Heart left ventricle (tissue), 16 donors: ENCODE data around the gene KRT36. TPM values are rescaled to one million over a fixed set of nuclear protein-coding genes. Genes with fewer than 3 reads are reported as not detected.
A peak's percentile ranks its signal among the peaks of the same experiment; 100 is the strongest.

ENCODE experiments used
- ATAC-seq, 4 donors: fragments of 200-7000 bp; cut with Tn5 transposase; one replicate each; pipeline ENCODE4 v1.9.1; 2020 to 2022; ENCODE audit warnings: moderate library complexity in 4 of 4, mild to moderate bottlenecking in 3 of 4, moderate number of reproducible peaks in 1 of 4
- DNase-seq, 5 donors: peaks; one replicate each; pipeline ENCODE4 v3.0.0-alpha.2; 2020
- H3K27ac ChIP-seq, 12 donors: fragments of 200-600 bp; sonication (generic) in 4 of 12; one replicate each; pipeline versions ENCODE4 v1.5.0 to v1.8.0; 2016 to 2022; ENCODE audit warnings: mild to moderate bottlenecking in 2 of 12
- H3K27me3 ChIP-seq, 9 donors: fragments of 200-600 bp; sonication (generic) in 2 of 9; one replicate each; pipeline versions ENCODE4 v1.5.1 to v1.8.0; 2016 to 2022; ENCODE audit warnings: mild to moderate bottlenecking in 3 of 9
- H3K36me3 ChIP-seq, 9 donors: fragments of 200-600 bp; sonication (generic) in 2 of 9; one replicate each; pipeline versions ENCODE4 v1.5.0 to v1.8.0; 2018 to 2022; ENCODE audit warnings: mild to moderate bottlenecking in 2 of 9
- H3K4me1 ChIP-seq, 12 donors: fragments of 200-600 bp; sonication (generic) in 4 of 12; one replicate each; pipeline versions ENCODE4 v1.5.0 to v1.8.0; 2016 to 2022; ENCODE audit warnings: mild to moderate bottlenecking in 3 of 12
- H3K4me3 ChIP-seq, 12 donors: fragments of 200-600 bp; sonication (generic) in 4 of 12; one replicate each; pipeline versions ENCODE4 v1.5.0 to v1.8.0; 2017 to 2022; ENCODE audit warnings: mild to moderate bottlenecking in 9 of 12, moderate library complexity in 4 of 12
- H3K9me3 ChIP-seq, 12 donors: fragments of 200-600 bp; sonication (generic) in 4 of 12; one replicate each; pipeline versions ENCODE4 v1.5.0 to v1.8.0; 2016 to 2022; ENCODE audit warnings: mild to moderate bottlenecking in 1 of 12
- CTCF ChIP-seq, 12 donors: fragments of 200-600 bp; sonication (generic) in 4 of 12; IDR thresholded peaks; one replicate each; pipeline versions ENCODE4 v1.5.0 to v1.8.0; 2018 to 2022; ENCODE audit warnings: antibody characterized with exemption in 12 of 12, mild to moderate bottlenecking in 5 of 12
- POLR2A ChIP-seq, 2 donors: fragments of 450-650 bp; IDR thresholded peaks; one replicate each; pipeline ENCODE4 v1.6.1; 2017; ENCODE audit warnings: antibody characterized with exemption in 2 of 2, mild to moderate bottlenecking in 2 of 2, moderate library complexity in 2 of 2
- WGBS, 4 donors: extraction: QIAGEN DNeasy Blood & Tissue Kit in 2 of 4; methylation state at CpG; one replicate each; pipeline versions ENCODE4 v1.1.5 to v1.1.7; 2013 to 2018; 5-methylcytosine and 5-hydroxymethylcytosine counted together
- intact Hi-C, 10 donors: fragments of 100-400 bp; cut with DNase I; formaldehyde crosslinking; loops; one replicate each; pipeline versions ENCODE4 v1.11.1 to v1.14.2; 2022
- polyA plus RNA-seq, 2 donors: library from polyadenylated mRNA; stranded (reverse); fragments of 200-250 nt; gene quantifications; one replicate each; pipeline ENCODE4 v1.2.3, GENCODE V29; 2013
- total RNA-seq, 9 donors: library from RNA; depleted of rRNA in 2 of 9; stranded (reverse); fragments of >200 nt in 2 of 9; fragmentation: NEBNext Ultra II Directional in 3 of 9; extraction: Animal tissue kit (Norgen Biotek cat#: 25700) in 3 of 9; gene quantifications; one replicate each; pipeline versions ENCODE4 v1.1.0 to v1.2.4, GENCODE V29; 2016 to 2023
- donor health status: ischemic (EF 13 %, LVEDD 7.1; RV severe dilation, severe dysfunction).
- donor health status: healthy with polysubstance abuse.
- donor health status: DM: no; HTN: yes; CAD: no.
- donor health status: DM: no; HTN: no; CAD: no.
- donor health status: ischemic (EF 25% LVEDD 6.9; RV normal size, moderate dysfunction).
- donor health status: ischemic (EF 25% LVEDD 5.7; RV mildly dilated, moderate dysfunction).
- donor health status: healthy.
- donor health status: DM: yes; HTN: yes; CAD: no.
- donor health status: ischemic (EF 35%, LVEDD 5.7; RV mildly dilated, moderate dysfunction).
- donor health status: nonischemic (EF 11% LVEDD 7.7; RV severe dilation, severe dysfunction).
- donor health status: DM: yes; HTN: yes; CAD: no.
- donor health status: PGD.
- donor health status: ischemic (EF 29% LVEDD 5.4; RV normal size, mild dysfunction).
- donor health status: nonischemic (EF 23%, LVEDD 6.1; RV moderate dilation, normal function).

KRT36 gene
- total and polyA plus RNA-seq, 11 donors: not detected

GRCh38 chr17:41533613-41534012 lies 43.9 kb upstream of the KRT36 start:
- TF ChIP-seq POLR2A (IDR thresholded peaks at IDR 0.05) (no peak), CTCF (IDR thresholded peaks at IDR 0.05) (no peak)
- peaks cover 0 to 70% (median 36%) of the 10 kb centered on the region in 9 donors for H3K27me3 ChIP-seq
- H3K27ac ChIP-seq: no peak overlapping the region
- no peak overlapping the region for H3K4me3 ChIP-seq
- no peak for ATAC-seq
- intact Hi-C loops: no loop called here
- no peaks in the 10 kb centered on the region for H3K4me1 ChIP-seq
- DNase-seq: no peak
- no peaks in the 10 kb centered on the region for H3K36me3 ChIP-seq
- no peaks in the 10 kb centered on the region for H3K9me3 ChIP-seq
- 80 to 85% (median 83%) methylated on average over 7 of the region's 7 CpGs for whole genome bisulfite sequencing, 4 donors

- 77 to 85% (median 79%) methylated on average over 9 of the region's 9 CpGs for WGBS, 4 donors
- DNase-seq: peak in 1 of 5 donors; percentile 3
- peaks cover 0 to 4% (median 1%) of the 10 kb centered on the region in 12 donors for H3K4me1 ChIP-seq
- H3K4me3 ChIP-seq: no peak overlapping the region
- H3K36me3 ChIP-seq: no peaks in the 10 kb centered on the region
- peaks cover 4 to 75% (median 41%) of the 10 kb centered on the region in 9 donors for H3K27me3 ChIP-seq
- intact Hi-C loops: no loop called here
- TF ChIP-seq POLR2A (IDR thresholded peaks at IDR 0.05): no peak
- no peak for TF ChIP-seq CTCF (IDR thresholded peaks at IDR 0.05)
- ATAC-seq: no peak
- H3K27ac ChIP-seq: no peak overlapping the region
- no peaks in the 10 kb centered on the region for H3K9me3 ChIP-seq
Observed at GRCh38 chr17:41532947-41533570, 43.3 kb upstream of the KRT36 start.

- DNase-seq (peak in 1 of 5 donors; percentile 10), ATAC-seq (no peak)
- no peaks in the 10 kb centered on the region for H3K9me3 ChIP-seq
- intact Hi-C loops: no loop called here
- peaks cover 0 to 15% (median 4%) of the 10 kb centered on the region in 12 donors for H3K4me1 ChIP-seq
- no peak overlapping the region for H3K4me3 ChIP-seq
- H3K27me3 ChIP-seq: peaks cover 15 to 86% (median 48%) of the 10 kb centered on the region in 9 donors
- no peak for TF ChIP-seq CTCF (IDR thresholded peaks at IDR 0.05)
- TF ChIP-seq POLR2A (IDR thresholded peaks at IDR 0.05): no peak
- WGBS, 4 donors: 60 to 73% (median 62%) methylated on average over 1 of the region's 1 CpG
- H3K27ac ChIP-seq: no peak overlapping the region
- no peaks in the 10 kb centered on the region for H3K36me3 ChIP-seq
Observed at GRCh38 chr17:41531993-41532392, 42.3 kb upstream of the KRT36 start.

DNA sequence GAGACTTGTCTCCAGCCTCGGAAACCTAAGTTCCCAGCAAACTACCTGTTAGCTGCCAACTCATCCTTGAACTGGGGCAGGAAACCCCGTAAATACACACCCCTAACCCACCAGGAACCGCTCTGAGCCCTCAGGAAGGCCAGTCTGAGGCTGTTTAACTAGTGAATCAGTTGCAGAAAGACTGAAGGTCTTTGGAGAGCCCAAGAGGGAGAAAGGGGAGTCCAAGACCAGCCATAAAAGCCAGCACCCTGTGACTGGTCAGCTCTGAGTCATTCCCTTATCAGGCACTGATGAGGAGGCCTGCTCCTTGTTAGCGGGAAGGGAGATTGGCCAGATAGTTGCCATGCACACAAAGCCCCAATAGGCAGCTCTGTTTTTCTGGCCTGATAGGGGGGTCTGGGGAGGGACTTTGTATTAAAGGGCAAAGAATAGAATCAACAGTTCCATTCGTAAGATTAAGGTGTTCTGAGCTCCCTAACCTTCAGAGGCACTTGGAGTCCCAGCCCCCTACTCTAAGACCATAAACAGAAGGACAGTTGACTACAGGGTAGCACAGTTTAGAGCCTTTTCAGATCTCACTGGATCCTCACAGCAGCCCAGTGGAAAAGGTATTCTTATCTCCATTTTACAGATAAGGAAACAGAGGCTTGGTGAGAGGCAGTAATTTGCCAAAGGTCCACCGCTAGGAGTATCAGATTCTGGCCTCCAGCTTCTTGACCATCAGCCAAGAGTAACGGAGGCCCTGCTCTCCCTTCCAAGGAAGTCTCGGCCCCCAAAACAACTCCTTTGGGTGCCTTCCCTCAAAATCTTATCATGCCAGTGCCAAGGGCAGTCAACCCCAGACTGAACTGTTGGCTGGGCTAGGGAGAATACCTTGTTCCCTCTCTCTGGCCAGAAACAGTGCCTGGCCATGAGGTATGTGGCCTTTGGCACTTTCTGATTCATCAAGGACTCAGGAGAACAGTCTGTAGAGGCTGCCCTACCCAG lies 40.6 kb upstream of the KRT36 start:
- Histone ChIP-seq H3K27ac (no peak overlapping the region), H3K9me3 (no peaks in the 10 kb centered on the region), H3K27me3 (peaks cover 15 to 83% (median 52%) of the 10 kb centered on the region in 9 donors), H3K4me3 (no peak overlapping the region), H3K36me3 (no peaks in the 10 kb centered on the region), H3K4me1 (peaks cover 0 to 15% (median 4%) of the 10 kb centered on the region in 12 donors)
- WGBS, 4 donors: 56 to 67% (median 58%) methylated on average over 8 of the region's 8 CpGs
- intact Hi-C loops: no loop called here
- no peak for TF ChIP-seq POLR2A (IDR thresholded peaks at IDR 0.05)
- TF ChIP-seq CTCF (IDR thresholded peaks at IDR 0.05): no peak
- ATAC-seq (peak in 1 of 4 donors; percentile 47), DNase-seq (peak in 1 of 5 donors; percentile 16)
